GM19193 (cell line): Measurements from ENCODE around the gene PRR23E.

Experiments used
- POLR2A ChIP-seq: IDR thresholded peaks from 4 replicates; pipeline ENCODE4 v1.6.1; 2011; ENCODE audit not compliant: insufficient read depth, insufficient read length; ENCODE audit errors: extremely low read depth

PRR23E gene

DNA sequence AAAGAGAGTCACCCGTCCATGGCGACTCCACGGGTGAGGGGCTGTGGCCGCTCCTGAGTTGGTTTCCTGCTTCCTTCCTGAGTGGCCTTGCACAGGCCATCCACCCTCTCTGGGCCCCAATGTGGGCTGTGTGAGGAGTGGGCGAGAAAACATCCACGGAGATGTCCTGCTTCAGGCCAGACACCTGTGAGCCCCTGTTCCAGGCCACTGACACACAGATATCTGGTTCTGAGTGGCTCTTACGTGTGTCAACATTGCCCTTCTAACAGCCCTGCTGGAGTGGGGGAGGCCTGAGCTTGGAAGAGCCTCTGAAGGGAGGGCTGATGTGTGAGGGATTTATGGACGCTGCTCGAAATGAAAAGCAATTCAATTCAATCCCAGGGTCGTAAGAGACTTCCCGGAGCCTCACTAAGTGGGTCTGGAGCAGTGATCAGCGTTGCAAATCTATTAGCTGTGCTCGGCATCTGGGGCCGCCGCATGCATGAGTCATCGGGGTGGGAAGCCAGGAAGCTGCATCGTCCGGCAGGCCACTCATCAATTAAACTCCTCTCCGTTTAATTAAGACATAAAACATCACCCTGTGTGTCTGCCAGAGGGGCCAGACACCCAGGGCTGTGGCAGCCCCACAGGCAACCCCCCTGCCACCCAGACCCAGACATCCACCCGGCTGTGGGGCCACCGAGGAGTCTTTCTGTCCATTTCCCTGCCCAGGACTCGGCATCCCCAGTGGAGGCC is 20.0 kb upstream of the PRR23E start:
- TF ChIP-seq POLR2A: no peak

DNA sequence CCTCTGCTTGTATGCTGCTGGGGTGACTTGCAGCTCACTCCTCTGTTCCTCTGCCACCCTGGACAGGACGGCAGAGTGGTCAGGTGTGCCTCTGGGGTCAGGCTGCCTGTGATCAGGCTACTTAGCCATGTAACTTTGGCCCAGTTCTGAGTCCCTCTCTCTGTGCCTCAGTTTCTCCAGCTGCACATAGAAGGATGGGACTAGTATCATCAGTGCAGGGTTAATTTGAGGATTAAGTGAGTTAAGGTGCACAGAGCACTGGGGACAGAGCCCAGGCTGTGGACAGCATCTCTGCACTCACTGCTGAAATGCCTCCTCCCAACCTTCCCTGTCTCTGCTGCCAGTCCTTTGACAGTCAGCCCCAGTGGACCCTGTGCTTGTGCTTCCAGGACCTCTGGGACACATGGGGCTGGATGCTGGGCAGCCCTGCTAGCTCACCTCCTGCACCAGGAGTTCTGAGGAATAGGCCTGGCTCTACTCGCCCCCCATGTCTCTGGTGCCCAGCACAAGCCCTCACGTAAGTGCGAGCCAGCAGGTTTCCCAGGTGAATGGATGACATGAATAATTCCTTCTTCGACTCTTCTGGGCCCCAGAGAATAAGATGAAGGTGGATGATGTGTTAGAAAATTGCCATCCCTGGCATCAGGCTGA is 19.3 kb upstream of the PRR23E start:
- no peak for TF ChIP-seq POLR2A

DNA sequence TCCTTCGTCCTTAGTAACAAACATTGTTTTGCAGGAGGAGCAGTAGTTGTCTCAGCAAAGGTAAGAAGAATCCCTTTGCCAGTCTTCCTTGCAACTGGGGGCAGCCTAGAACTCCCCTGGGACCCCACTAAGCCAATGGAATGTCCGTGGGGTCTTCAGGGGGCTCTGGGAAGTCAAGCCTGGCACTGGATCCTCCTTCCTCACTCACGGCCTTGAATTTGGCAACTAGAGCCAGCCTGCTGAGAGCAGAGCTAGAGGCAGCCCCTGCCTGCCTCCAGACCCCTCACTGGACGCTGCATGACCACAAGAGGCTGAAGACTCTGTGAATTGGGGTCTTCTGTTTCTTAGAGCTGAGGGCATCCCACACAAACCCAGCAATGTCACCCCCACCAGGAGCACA is 18.6 kb upstream of the PRR23E start:
- TF ChIP-seq POLR2A: no peak

- no peak for TF ChIP-seq POLR2A
Observed at GRCh38 chr3:127174715-127175140, 18.2 kb upstream of the PRR23E start.

DNA sequence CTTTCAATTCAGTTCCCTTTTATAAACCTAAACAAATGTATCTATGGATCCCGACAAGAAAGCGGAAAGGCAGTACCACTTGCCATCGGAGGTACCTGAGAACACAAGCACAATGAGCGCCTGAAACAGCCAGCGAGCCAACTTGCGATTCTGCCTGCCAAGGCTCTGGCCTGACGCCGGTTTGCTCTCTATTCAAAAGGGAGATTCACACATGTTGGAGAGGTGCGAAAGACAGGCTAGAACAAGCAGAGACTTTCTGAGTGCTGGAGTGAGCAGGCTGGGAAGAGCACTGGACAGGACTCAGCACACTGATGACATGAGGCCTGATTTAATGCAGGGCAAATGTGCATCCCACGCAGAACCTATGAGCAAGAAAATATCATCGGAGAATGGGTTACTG is 17.7 kb upstream of the PRR23E start:
- TF ChIP-seq POLR2A: no peak

GRCh38 chr3:127177226-127177625 is 15.7 kb upstream of the PRR23E start:
- TF ChIP-seq POLR2A: no peak

DNA sequence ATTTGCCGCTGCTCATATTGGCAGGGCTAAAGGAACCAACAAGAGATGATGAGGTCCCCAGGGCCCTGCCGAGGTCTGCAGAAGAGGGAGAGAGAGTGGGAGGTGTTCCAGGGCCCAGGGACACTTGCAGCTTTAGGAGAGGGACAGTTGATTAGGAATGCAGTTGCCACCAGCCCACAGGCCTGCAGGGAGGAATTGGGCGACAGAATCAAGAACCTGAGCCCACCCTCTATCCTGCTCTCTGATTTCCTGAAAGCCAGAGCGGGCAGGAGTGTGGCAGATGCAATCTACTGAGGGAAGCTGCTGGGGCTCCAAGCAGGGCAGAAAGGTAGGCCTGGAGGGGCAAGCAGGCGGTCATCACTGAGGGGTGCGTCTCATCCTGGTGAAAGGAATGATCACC is 12.1 kb upstream of the PRR23E start:
- no peak for TF ChIP-seq POLR2A

GRCh38 chr3:127182431-127182830 is 10.5 kb upstream of the PRR23E start:
- no peak for TF ChIP-seq POLR2A

DNA sequence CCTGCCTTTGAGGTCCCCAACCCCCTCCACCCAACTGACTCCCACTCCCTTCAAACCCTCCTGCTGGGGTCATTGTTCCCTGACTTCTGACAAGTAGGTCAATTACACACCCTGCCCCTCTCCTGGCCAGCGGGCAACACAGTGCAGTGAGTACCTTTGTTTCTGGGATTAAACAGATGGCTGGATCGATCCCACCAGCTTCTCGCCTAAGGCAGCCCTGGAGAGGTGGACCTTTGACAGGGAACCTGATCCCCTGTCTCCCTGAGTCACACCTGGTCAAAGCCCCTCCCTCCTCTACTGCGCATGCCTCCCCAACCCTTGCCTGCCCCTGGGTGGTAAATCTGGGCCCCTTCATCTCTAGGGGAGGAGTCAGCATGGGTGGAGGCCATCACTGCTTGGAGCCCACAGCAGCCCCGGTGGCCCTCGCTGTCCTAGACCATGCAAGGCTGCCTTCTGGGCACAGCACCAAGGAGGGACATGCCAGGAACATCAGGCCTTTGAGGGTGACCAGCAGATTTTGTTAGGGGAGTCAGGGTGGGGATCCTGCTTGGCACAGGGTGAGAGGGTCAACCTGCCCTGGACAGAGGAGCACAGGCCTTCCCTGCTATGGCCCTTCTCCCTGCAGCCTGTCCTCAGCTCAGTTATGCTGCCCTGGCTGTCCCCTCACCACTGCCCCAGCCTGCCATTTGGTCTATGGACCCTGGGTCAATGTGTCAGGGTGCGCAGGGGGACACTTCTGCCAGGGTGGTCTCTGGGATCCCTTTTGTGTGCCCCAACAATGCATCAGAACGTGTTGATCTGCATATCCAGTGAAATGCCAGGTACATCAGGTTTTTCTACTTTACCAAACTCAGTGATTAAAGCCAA is 9.8 kb upstream of the PRR23E start:
- TF ChIP-seq POLR2A: no peak

DNA sequence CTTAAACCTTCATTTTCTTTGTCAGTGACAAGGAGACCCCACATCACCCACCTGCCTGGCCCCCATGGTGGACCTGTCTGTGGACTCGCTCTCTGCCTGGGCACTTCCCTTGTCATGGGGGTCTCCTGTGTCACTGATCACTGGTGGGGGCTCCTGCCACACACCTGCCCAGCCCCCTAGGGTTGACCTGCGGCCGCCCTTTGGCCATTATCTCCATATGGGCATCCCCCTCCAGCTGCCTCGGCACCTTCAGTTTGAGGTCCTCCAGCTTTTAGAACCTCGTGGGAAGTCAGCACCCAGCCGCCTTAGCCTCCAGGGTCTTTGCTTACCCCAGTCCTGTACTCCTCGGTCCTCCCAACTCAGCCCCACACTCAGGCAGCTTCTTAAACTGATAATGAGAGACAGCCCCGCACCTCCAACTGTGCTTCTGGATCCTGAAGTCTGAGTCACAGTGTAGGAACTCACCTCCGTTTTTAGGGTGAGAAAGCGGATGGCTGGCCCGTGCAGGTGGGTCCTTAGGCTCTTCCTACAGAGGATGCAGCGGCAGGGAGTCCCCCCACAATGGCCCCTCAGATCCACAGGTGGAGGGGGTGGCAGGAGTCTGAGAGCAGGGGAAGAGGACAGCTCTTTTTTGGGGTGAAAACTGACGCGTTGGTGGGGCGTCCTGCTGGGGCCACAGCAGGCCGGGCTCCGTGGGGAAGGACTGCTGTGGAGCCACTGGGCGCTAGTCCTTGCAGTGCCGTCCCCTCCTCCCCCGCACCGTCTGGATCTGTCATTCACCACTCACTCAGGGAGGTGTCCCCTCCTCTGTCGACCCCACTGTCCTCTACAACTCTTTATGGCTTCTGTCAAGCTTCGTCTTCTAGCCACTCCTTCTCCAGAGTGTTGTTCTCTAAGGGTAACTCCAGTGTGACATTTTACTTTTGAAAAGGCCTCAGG is 8.7 kb upstream of the PRR23E start:
- TF ChIP-seq POLR2A: no peak

DNA sequence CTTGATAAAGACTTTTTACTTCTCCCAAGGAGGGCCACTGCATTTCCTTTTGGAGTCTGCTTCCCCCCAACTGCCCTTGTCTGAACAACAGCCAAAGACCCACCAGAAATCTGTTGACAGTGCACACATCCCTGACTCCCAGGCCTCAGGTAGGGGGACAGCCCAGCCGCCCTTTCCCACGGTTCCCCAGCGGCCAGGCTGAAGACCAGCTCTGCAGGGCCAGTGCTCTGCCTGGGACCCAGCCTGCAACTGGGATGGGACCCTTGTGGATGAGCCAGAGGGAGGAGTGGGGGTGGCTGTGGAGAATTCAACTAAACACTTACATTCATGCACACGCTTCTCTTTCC is 8.1 kb upstream of the PRR23E start:
- TF ChIP-seq POLR2A: no peak

- TF ChIP-seq POLR2A: no peak
Observed at GRCh38 chr3:127185268-127185667, 7.7 kb upstream of the PRR23E start.

DNA sequence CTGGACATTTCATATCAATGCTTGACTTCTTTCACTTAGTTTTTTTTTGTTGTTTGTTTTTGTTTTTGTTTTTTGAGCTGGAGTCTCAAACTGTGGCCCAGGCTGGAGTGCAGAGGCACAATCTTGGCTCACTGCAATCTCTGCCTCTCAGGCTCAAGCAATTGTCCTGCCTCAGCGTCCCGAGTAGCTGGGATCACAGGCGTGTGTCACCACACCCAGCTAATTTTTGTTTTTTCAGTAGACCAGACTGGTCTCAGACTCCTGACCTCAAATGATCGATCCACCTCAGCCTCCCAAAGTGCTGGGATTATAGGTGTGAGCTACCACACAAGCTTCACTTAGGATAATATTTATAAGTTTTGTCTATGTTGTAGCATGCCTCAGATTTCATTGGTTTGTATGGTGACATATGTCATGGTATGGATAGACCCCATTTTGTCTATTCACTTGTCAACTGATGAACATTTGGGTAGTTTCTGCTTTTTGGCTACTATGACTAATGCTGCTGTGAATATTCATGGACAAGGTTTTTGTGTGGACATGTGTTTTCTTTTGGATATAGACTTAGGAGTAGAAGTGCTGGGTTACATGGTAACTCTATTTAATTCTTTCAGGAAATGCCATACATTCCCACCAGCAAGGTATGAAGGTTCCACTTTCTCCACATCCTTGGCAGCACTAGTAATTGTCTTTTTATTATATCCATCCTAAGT is 6.8 kb upstream of the PRR23E start:
- no peak for TF ChIP-seq POLR2A

DNA sequence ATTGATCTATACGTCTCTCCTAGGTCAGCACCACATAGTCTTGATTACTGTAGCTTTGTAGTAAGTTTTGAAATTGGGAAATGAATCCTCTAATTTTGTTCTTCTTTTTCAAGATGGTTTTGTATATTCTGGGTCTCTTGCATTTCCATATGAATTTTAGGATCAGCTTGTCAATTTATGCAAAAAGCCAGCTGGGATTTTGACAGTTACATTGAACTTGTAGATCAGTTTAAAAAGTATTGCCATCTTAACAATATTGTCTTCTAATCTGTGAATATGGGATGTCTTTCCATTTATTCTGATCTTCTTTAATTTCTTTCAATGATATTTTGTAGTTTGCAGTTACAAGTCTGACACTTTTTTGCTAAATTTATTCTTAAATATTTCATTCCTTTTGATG is 5.6 kb upstream of the PRR23E start:
- no peak for TF ChIP-seq POLR2A
